Mucosa of descending colon (tissue), 3 donors: ENCODE measurements around the gene TCERG1L. TPM values are rescaled to one million over a fixed set of nuclear protein-coding genes. Genes with fewer than 3 reads are reported as not detected.

ENCODE experiments used
- ATAC-seq: fragments of 200-7000 bp; cut with Tn5 transposase; one replicate; pipeline ENCODE4 v1.9.1; 2020; ENCODE audit warnings: mild to moderate bottlenecking, moderate library complexity
- DNase-seq, 3 donors: peaks; one replicate each; pipeline ENCODE4 v3.0.0-alpha.2; 2020
- H3K36me3 ChIP-seq: fragments of 200-600 bp; one replicate; pipeline ENCODE4 v1.8.0; 2021; ENCODE audit warnings: low read depth, mild to moderate bottlenecking
- H3K4me1 ChIP-seq: fragments of 200-600 bp; one replicate; pipeline ENCODE4 v1.8.0; 2021; ENCODE audit warnings: low read depth, mild to moderate bottlenecking
- H3K4me3 ChIP-seq: fragments of 200-600 bp; one replicate; pipeline ENCODE4 v1.8.0; 2021; ENCODE audit warnings: mild to moderate bottlenecking
- H3K9me3 ChIP-seq: fragments of 200-600 bp; one replicate; pipeline ENCODE4 v1.8.0; 2021; ENCODE audit warnings: mild to moderate bottlenecking
- CTCF ChIP-seq: fragments of 200-600 bp; IDR thresholded peaks from one replicate; pipeline ENCODE4 v1.8.0; 2022; ENCODE audit warnings: antibody characterized with exemption, mild to moderate bottlenecking
- intact Hi-C, 2 donors: fragments of 100-400 bp; cut with DNase I in 1 of 2; cut with micrococcal nuclease in 1 of 2; formaldehyde crosslinking; loops; one replicate each; pipeline versions ENCODE4 v1.11.0 to v1.11.1; 2022; cut with DNase I, micrococcal nuclease
- total RNA-seq, 3 donors: library from RNA; stranded (reverse); fragmentation: NEBNext Ultra II Directional in 2 of 3; extraction: Animal tissue kit (Norgen Biotek cat#: 25700) in 2 of 3; gene quantifications; one replicate each; pipeline versions ENCODE4 v1.2.1 to v1.2.4, GENCODE V29; 2021 to 2023
- donor health status: DM: no; HTN: no; CAD: no; lungs with moderate emphysema.
- donor health status: DM: no; HTN: no; CAD: no.
- donor health status: DM: no; HTN: yes; CAD: no.

Gene TCERG1L
- total RNA-seq, 3 donors from 2014 or later, result not detected

GRCh38 chr10:131124945-131125344 lies 186.6 kb downstream of the TCERG1L start:
- intact Hi-C loops, result no loop called here
- ATAC-seq, result no peak

GRCh38 chr10:131123496-131123895 lies 188.0 kb downstream of the TCERG1L start:
- peaks cover 6% of the 10 kb centered on the region for H3K9me3 ChIP-seq
- no peak for ATAC-seq
- intact Hi-C loops, result no loop called here

More at GRCh38 chr10:131124945-131125344, 186.6 kb downstream of the TCERG1L start:
- no peak for TF ChIP-seq CTCF
- DNase-seq, result no peak
- Histone ChIP-seq H3K36me3 (no peaks in the 10 kb centered on the region), H3K4me1 (no peaks in the 10 kb centered on the region), H3K9me3 (peaks cover 6% of the 10 kb centered on the region), H3K4me3 (no peak overlapping the region)

GRCh38 chr10:131121511-131122035 lies 189.9 kb downstream of the TCERG1L start:
- no peak for DNase-seq
- no peaks in the 10 kb centered on the region for H3K36me3 ChIP-seq
- H3K9me3 ChIP-seq, result no peaks in the 10 kb centered on the region
- TF ChIP-seq CTCF, result no peak
- ATAC-seq, result no peak
- H3K4me3 ChIP-seq, result no peak overlapping the region
- intact Hi-C loops, result no loop called here
- no peaks in the 10 kb centered on the region for H3K4me1 ChIP-seq

More at GRCh38 chr10:131123496-131123895, 188.0 kb downstream of the TCERG1L start:
- Histone ChIP-seq H3K4me3 (no peak overlapping the region), H3K36me3 (no peaks in the 10 kb centered on the region), H3K4me1 (no peaks in the 10 kb centered on the region)
- TF ChIP-seq CTCF, result no peak
- no peak for DNase-seq

- TF ChIP-seq CTCF, result no peak
- Histone ChIP-seq H3K9me3 (no peaks in the 10 kb centered on the region), H3K36me3 (no peaks in the 10 kb centered on the region), H3K4me3 (no peak overlapping the region), H3K4me1 (no peaks in the 10 kb centered on the region)
- intact Hi-C loops, result no loop called here
- no peak for ATAC-seq
- no peak for DNase-seq
These were observed 191.7 kb downstream of the TCERG1L start for GRCh38 chr10:131119626-131120355.

GRCh38 chr10:131117416-131118212 lies 193.9 kb downstream of the TCERG1L start:
- no peak for TF ChIP-seq CTCF
- no peaks in the 10 kb centered on the region for H3K4me1 ChIP-seq
- no peaks in the 10 kb centered on the region for H3K36me3 ChIP-seq
- intact Hi-C loops, result no loop called here
- no peak overlapping the region for H3K4me3 ChIP-seq
- H3K9me3 ChIP-seq, result no peaks in the 10 kb centered on the region
- ATAC-seq (peak; percentile 10), DNase-seq (no peak)
